Osteocyte (in vitro differentiated cells): Measurements from ENCODE around the gene CASKIN2. TPM values are rescaled to one million over a fixed set of nuclear protein-coding genes. Genes with fewer than 3 reads are reported as not detected.

Experiments used
- DNase-seq: peaks from one replicate; pipeline ENCODE4 v3.0.0; 2021; ENCODE audit warnings: mixed read lengths; ENCODE audit not compliant: unreplicated experiment; ENCODE audit errors: extremely low spot score
- H3K27ac Mint-ChIP-seq: one replicate; pipeline ENCODE4 v1.8.0; 2021; ENCODE audit warnings: mild to moderate bottlenecking, mixed read lengths; ENCODE audit not compliant: unreplicated experiment
- H3K27me3 Mint-ChIP-seq: one replicate; pipeline ENCODE4 v1.8.0; 2021; ENCODE audit warnings: mixed read lengths; ENCODE audit not compliant: unreplicated experiment
- H3K36me3 Mint-ChIP-seq: one replicate; pipeline ENCODE4 v1.8.0; 2021; ENCODE audit warnings: mixed read lengths; ENCODE audit not compliant: unreplicated experiment
- H3K4me1 Mint-ChIP-seq: one replicate; pipeline ENCODE4 v1.8.0; 2021; ENCODE audit warnings: mixed read lengths; ENCODE audit not compliant: unreplicated experiment
- H3K4me3 Mint-ChIP-seq: one replicate; pipeline ENCODE4 v1.8.0; 2021; ENCODE audit warnings: mild to moderate bottlenecking, moderate library complexity, mixed read lengths; ENCODE audit not compliant: unreplicated experiment
- H3K9me3 Mint-ChIP-seq: one replicate; pipeline ENCODE4 v1.8.0; 2021; ENCODE audit warnings: mixed read lengths; ENCODE audit not compliant: unreplicated experiment
- CTCF ChIP-seq: fragments of 200-600 bp; sonication (generic); IDR thresholded peaks from 2 replicates; pipeline ENCODE4 v1.5.0; 2021; ENCODE audit warnings: antibody characterized with exemption, mild to moderate bottlenecking, moderate library complexity
- total RNA-seq: library from RNA; stranded (reverse); gene quantifications from 2 replicates; pipeline ENCODE4 v1.2.1, GENCODE V29; 2021

CASKIN2 gene
- total RNA-seq, 1 donor from 2014 or later, result 28.1 TPM

- Mint-ChIP-seq H3K9me3 (no peaks in the 10 kb centered on the region), H3K27ac (no peak overlapping the region), H3K27me3 (no peaks in the 10 kb centered on the region), H3K4me1 (peaks cover 12% of the 10 kb centered on the region), H3K4me3 (no peak overlapping the region), H3K36me3 (peaks cover 9% of the 10 kb centered on the region)
- no peak for TF ChIP-seq CTCF
- DNase-seq, result no peak
Observed at GRCh38 chr17:75518983-75519537, 3.7 kb upstream of the CASKIN2 start.

- H3K4me3 Mint-ChIP-seq, result peak overlapping the region; percentile 73
- H3K9me3 Mint-ChIP-seq, result no peaks in the 10 kb centered on the region
- peaks cover 9% of the 10 kb centered on the region for H3K36me3 Mint-ChIP-seq
- TF ChIP-seq CTCF, result no peak
- DNase-seq, result no peak
- no peaks in the 10 kb centered on the region for H3K27me3 Mint-ChIP-seq
- no peak overlapping the region for H3K27ac Mint-ChIP-seq
- peaks cover 18% of the 10 kb centered on the region for H3K4me1 Mint-ChIP-seq
Observed at GRCh38 chr17:75518201-75518600, 2.9 kb upstream of the CASKIN2 start.

GRCh38 chr17:75517297-75517865 lies 2.0 kb upstream of the CASKIN2 start:
- Mint-ChIP-seq H3K27me3 (no peaks in the 10 kb centered on the region), H3K27ac (no peak overlapping the region), H3K4me3 (peak overlapping the region; percentile 73), H3K9me3 (no peaks in the 10 kb centered on the region), H3K36me3 (peaks cover 9% of the 10 kb centered on the region), H3K4me1 (peaks cover 25% of the 10 kb centered on the region)
- TF ChIP-seq CTCF, result no peak
- no peak for DNase-seq

GRCh38 chr17:75516619-75517296 lies 1.4 kb upstream of the CASKIN2 start:
- TF ChIP-seq CTCF, result no peak
- H3K4me3 Mint-ChIP-seq, result peak overlapping the region; percentile 73
- no peaks in the 10 kb centered on the region for H3K9me3 Mint-ChIP-seq
- no peak overlapping the region for H3K27ac Mint-ChIP-seq
- H3K36me3 Mint-ChIP-seq, result peaks cover 9% of the 10 kb centered on the region
- no peak for DNase-seq
- H3K27me3 Mint-ChIP-seq, result no peaks in the 10 kb centered on the region
- H3K4me1 Mint-ChIP-seq, result peaks cover 31% of the 10 kb centered on the region

- no peak for TF ChIP-seq CTCF
- H3K36me3 Mint-ChIP-seq, result peaks cover 9% of the 10 kb centered on the region
- peaks cover 37% of the 10 kb centered on the region for H3K4me1 Mint-ChIP-seq
- H3K27ac Mint-ChIP-seq, result peak within 1 kb of the TSS; percentile 41
- peak; percentile 97 for DNase-seq
- H3K4me3 Mint-ChIP-seq, result peak within 1 kb of the TSS; percentile 81
- H3K27me3 Mint-ChIP-seq, result no peaks in the 10 kb centered on the region
- H3K9me3 Mint-ChIP-seq, result no peaks in the 10 kb centered on the region
Observed at GRCh38 chr17:75516255-75516618, 900 bp upstream of the CASKIN2 start, which contains the start of gene TSEN54. TSEN54 (plus strand) TSS chr17:75516528; CDS start chr17:75516561, 33 bp downstream.
